Muscle layer of colon (tissue), 2 donors: ENCODE results near the gene HPCA.
A peak's percentile ranks its signal among the peaks of the same experiment; 100 is the strongest.

Source experiments
- H3K27ac ChIP-seq: one replicate; pipeline ENCODE4 v1.7.0; 2013; ENCODE audit warnings: low read depth, mild to moderate bottlenecking, low read length, moderate library complexity
- H3K27me3 ChIP-seq, 2 donors: one replicate each; pipeline ENCODE4 v1.7.0; 2013; ENCODE audit warnings: low read length in 2 of 2, mild to moderate bottlenecking in 2 of 2; ENCODE audit not compliant: insufficient read depth in 2 of 2, control insufficient read depth in 1 of 2
- H3K36me3 ChIP-seq: one replicate; pipeline ENCODE4 v1.7.0; 2013; ENCODE audit warnings: mild to moderate bottlenecking, low read length; ENCODE audit not compliant: insufficient read depth
- H3K4me1 ChIP-seq: one replicate; pipeline ENCODE4 v1.7.0; 2013; ENCODE audit warnings: mild to moderate bottlenecking, low read length; ENCODE audit not compliant: insufficient read depth
- H3K4me3 ChIP-seq, 2 donors: one replicate each; pipeline ENCODE4 v1.7.0; 2013; ENCODE audit warnings: low read length in 2 of 2, low read depth in 1 of 2, mild to moderate bottlenecking in 1 of 2, moderate library complexity in 1 of 2
- H3K9ac ChIP-seq: one replicate; pipeline ENCODE4 v1.7.0; 2013; ENCODE audit warnings: low read length
- H3K9me3 ChIP-seq: one replicate; pipeline ENCODE4 v1.7.0; 2013; ENCODE audit warnings: mild to moderate bottlenecking, low read length
- donor health status: abdominal sarcoma.
- donor health status: Adenocarcinoma of cecum.

The HPCA gene

DNA sequence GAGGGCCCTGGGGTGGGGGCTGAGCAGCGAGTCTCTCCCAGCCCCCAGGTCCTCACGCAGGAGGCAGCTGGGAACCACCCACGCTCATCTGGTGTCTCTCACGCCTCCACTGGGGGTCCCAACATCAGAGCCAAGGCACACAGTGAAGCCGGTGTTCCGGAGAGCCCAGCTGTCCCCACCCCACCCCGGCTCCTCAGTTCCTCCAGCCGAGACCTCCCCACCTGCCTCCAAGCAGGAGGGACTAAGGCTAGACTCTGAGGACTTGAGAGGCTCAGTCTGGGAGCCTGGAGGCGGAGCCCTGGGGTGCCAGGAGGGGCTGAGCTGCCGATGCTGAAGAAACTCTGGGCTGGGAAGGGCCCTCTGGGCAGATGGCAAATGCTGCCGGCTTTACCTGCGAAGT, 1.6 kb upstream of the HPCA start:
- Histone ChIP-seq H3K4me1 (no peaks in the 10 kb centered on the region), H3K36me3 (no peaks in the 10 kb centered on the region)

DNA sequence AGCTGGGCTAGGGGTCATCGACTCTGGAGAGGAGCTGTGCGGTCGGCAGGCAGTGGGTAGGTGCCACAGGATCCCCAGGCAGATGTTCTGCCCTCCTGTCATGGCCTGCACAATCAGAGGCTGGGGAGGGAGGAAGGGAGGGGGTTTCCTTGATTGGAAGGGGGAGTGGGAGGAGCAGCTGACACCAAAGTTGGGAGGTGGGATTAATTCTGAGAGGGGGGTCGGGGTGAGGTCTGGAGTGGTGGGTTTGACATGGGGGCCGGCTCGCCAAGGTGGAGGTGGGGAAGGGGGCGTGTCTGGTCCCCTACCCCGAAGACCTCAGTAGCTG, 651 bp upstream of the HPCA start:
- no peaks in the 10 kb centered on the region for H3K9me3 ChIP-seq
- H3K4me3 ChIP-seq = no peak overlapping the region
- H3K36me3 ChIP-seq = no peaks in the 10 kb centered on the region
- H3K4me1 ChIP-seq = no peaks in the 10 kb centered on the region
- no peak overlapping the region for H3K27ac ChIP-seq
- H3K9ac ChIP-seq = no peak overlapping the region
- H3K27me3 ChIP-seq = peaks cover 24 to 51% of the 10 kb centered on the region in 2 donors

More for the DNA sequence above, 1.6 kb upstream of the HPCA start:
- H3K27me3 ChIP-seq = peaks cover 22 to 51% of the 10 kb centered on the region in 2 donors
- no peak overlapping the region for H3K27ac ChIP-seq
- no peak overlapping the region for H3K4me3 ChIP-seq
- H3K9me3 ChIP-seq = no peaks in the 10 kb centered on the region
- H3K9ac ChIP-seq = no peak overlapping the region

DNA sequence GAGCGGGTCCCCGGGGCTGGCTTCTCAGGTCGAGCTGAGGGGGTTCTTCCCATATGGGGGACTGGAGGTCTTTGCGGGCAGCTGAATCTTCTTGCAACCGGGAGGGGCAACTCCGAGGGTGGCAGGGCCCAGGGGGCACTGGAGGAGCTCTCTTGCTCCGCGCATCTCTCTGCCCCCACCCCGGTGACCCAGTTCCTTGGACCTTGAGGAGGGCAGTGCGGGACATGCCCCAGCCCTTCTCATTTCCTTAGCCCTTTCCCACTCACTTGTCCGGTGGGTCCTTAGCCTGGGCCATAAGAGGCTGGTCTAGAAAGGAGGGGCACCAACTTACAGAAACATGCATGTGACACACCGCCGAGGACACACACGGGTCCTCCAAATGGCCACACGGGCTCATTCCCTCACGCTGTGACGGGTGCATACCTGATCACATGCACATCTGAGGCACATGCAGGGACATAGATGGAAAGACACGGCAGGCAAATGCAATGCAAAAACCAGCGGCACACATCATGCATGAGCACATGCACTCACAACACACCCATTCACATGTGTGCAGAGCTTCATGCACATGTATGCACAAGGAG, 630 bp downstream of the HPCA start:
- Histone ChIP-seq H3K36me3 (no peaks in the 10 kb centered on the region), H3K27me3 (peaks cover 32 to 59% of the 10 kb centered on the region in 2 donors), H3K9ac (no peak overlapping the region), H3K9me3 (no peaks in the 10 kb centered on the region), H3K4me1 (no peaks in the 10 kb centered on the region), H3K27ac (no peak overlapping the region), H3K4me3 (no peak overlapping the region)

DNA sequence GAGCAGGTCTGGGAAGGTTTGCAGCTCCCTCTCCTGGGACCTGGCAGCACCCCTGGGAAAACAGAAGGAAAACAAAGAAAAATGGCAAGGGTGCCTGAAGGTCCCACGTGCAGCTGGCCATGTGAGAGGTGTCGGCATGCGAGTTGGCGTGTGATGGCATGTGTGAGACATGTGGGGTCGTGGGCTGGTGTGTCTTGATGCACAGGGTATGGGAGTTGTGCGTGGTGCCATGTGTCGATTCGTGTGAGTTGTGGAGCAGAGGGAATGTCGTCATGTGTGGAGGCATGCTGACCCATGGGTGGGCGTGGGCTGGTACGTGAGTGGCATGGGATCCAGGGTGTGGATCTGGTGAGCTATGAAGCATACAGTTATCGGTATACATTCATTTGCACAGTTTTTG, 1.3 kb downstream of the HPCA start:
- Histone ChIP-seq H3K4me1 (no peaks in the 10 kb centered on the region), H3K9me3 (no peaks in the 10 kb centered on the region), H3K9ac (no peak overlapping the region), H3K27ac (no peak overlapping the region), H3K36me3 (no peaks in the 10 kb centered on the region), H3K4me3 (no peak overlapping the region), H3K27me3 (peaks cover 39 to 61% of the 10 kb centered on the region in 2 donors)

DNA sequence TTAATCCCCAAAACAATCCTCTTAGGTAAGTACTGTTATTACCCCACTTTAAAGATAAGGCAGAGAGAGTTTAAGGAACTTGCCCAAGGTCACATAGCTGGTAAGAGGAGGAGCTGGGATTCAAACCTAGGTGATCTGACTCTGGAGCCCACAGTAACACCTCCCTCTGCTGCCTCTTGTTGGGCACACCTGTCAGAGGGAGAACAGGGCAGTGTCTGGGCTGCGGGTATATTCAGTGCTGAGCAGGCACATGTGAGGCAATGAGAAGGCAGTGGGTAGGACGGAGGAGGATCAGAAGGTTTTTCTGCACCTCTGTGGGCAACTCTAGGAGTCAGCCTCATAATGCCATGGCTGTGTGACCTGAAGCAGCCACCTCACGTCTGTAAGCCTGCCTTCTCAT, 1.8 kb downstream of the HPCA start:
- no peak overlapping the region for H3K27ac ChIP-seq
- H3K27me3 ChIP-seq = peaks cover 41 to 65% of the 10 kb centered on the region in 2 donors
- no peak overlapping the region for H3K4me3 ChIP-seq
- H3K36me3 ChIP-seq = no peaks in the 10 kb centered on the region
- H3K4me1 ChIP-seq = no peaks in the 10 kb centered on the region
- no peak overlapping the region for H3K9ac ChIP-seq
- H3K9me3 ChIP-seq = no peaks in the 10 kb centered on the region

DNA sequence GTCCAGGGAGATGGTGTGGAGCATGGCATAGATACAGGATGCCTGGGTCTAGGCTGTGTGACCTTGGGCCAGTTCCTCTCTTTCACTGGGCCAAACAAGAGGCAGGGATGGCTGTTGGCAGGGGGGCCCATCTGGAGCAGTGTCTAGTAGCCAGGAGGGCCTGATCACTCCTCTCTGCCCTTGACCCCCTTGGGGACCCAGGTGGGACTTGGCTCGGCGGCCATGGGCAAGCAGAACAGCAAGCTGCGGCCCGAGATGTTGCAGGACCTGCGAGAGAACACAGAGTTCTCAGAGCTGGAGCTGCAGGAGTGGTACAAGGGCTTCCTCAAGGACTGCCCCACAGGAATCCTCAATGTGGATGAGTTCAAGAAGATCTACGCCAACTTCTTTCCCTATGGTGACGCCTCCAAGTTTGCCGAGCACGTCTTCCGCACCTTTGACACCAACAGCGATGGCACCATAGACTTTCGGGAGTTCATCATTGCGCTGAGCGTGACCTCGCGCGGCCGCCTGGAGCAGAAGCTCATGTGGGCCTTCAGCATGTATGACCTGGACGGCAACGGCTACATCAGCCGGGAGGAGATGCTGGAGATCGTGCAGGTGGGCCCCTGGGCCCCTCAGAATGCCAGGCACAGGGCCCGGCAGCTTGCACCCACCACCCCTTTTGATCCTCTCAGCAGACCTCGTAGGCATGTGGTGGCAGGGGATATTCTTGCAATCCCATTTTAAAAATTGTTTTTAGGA, 2.6 kb downstream of the HPCA start:
- H3K36me3 ChIP-seq = no peaks in the 10 kb centered on the region
- no peak overlapping the region for H3K9ac ChIP-seq
- no peaks in the 10 kb centered on the region for H3K4me1 ChIP-seq
- H3K27me3 ChIP-seq = peaks cover 41 to 67% of the 10 kb centered on the region in 2 donors
- no peaks in the 10 kb centered on the region for H3K9me3 ChIP-seq
- no peak overlapping the region for H3K4me3 ChIP-seq
- H3K27ac ChIP-seq = no peak overlapping the region

DNA sequence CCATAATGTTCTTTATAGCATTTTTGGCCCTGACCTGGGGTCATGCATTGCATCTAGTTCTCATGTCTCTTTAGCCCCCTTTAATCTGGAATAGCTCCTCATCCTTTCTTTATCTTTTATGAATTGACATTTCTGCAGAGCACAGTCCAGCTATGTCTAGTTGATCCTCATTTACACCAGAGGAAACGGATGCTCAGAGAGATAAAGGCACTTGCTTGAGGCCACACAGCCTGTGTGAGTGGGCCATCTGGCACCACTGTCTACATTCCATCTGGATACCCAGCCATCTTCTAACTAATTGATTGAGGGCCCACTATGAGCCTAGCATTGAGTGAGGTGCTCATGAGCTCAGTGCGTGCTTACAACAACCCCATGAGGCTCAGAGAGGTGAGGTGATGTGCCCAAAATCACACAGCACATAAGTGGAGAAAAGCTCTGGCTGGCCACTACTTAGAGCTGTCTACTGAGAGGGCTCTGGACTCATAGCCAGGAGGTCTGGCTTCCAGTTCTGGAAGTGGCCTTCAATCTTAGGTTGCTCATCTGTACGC, 3.5 kb downstream of the HPCA start:
- Histone ChIP-seq H3K9ac (no peak overlapping the region), H3K4me3 (no peak overlapping the region), H3K36me3 (no peaks in the 10 kb centered on the region), H3K9me3 (no peaks in the 10 kb centered on the region), H3K27ac (no peak overlapping the region), H3K4me1 (no peaks in the 10 kb centered on the region), H3K27me3 (peaks cover 40 to 62% of the 10 kb centered on the region in 2 donors)

DNA sequence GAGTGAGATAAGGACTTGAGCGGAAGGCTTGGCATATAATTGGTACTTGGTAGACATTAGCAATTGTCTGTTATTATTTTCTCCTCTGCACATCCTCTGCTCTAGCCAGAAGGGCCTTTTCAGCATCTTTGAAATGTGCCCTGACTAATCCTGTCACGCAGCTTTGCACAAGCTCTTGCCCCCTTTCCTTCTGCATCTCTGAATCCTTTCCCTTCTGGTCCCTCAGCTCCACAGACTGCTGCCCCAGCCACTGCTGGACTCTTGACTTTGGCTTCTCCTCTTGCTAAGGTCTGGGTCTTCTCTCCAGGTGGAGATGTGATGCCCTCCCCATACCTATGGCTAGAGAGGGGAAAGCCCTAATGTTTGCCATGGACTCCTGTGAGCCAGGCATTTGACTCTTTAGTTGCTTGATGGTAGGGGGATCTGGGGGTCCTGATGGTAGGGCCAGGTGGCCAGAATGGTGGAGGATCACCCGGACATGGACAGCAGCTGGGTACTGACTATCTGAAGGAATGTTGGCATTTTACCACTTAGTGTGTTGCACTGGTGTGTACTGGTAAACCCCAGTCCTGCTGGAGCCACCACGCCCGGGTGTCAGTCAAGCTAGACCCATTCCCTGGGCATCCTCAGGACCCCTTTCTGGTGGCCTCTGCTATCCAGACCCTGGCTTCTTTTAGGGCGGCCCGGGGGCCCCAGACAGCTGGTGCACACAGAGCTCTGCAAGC, 4.4 kb downstream of the HPCA start:
- no peak overlapping the region for H3K27ac ChIP-seq
- no peaks in the 10 kb centered on the region for H3K9me3 ChIP-seq
- H3K27me3 ChIP-seq = peaks cover 36 to 53% of the 10 kb centered on the region in 2 donors
- no peaks in the 10 kb centered on the region for H3K4me1 ChIP-seq
- no peaks in the 10 kb centered on the region for H3K36me3 ChIP-seq
- H3K4me3 ChIP-seq = no peak overlapping the region
- H3K9ac ChIP-seq = no peak overlapping the region

DNA sequence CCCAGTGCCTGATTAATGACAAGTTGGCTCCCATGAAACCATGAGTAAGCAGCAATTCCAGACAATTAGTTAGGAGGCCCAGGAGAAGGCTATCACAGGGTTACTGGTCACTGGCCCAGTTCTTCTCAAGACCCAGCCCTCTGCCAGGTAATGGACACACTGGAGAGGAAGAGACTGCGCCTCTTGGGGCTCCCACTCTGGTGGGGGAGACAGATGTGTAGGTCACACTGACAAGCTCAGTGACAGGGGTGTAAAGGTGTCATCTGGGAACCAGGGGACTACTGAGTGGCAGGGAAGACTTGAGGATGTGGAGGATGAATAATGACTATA, 4.9 kb downstream of the HPCA start:
- no peak overlapping the region for H3K27ac ChIP-seq
- H3K9me3 ChIP-seq = no peaks in the 10 kb centered on the region
- no peak overlapping the region for H3K9ac ChIP-seq
- peaks cover 36 to 48% of the 10 kb centered on the region in 2 donors for H3K27me3 ChIP-seq
- no peak overlapping the region for H3K4me3 ChIP-seq
- H3K4me1 ChIP-seq = no peaks in the 10 kb centered on the region
- no peaks in the 10 kb centered on the region for H3K36me3 ChIP-seq

DNA sequence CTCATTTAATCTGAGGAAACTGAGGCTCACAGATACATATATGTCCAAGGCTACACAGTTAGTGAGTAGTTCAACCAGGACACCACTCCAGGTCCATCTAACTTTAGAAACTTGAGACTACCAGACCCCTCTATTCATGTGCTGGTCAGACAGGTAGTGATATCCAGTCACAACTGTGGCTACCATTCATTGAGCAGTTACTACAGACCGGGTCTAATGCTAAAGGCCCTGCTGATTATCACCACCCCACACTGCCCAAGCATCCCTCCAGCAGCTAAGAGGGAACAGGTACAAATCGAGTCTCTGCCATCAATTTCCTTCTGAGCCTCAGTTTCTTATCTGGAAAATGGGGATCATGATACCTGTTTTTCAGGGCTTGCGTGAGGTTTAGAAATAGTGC, 5.3 kb downstream of the HPCA start:
- no peak overlapping the region for H3K27ac ChIP-seq
- H3K4me3 ChIP-seq = no peak overlapping the region
- H3K36me3 ChIP-seq = no peaks in the 10 kb centered on the region
- no peaks in the 10 kb centered on the region for H3K9me3 ChIP-seq
- H3K4me1 ChIP-seq = no peaks in the 10 kb centered on the region
- no peak overlapping the region for H3K9ac ChIP-seq
- peaks cover 36 to 43% of the 10 kb centered on the region in 2 donors for H3K27me3 ChIP-seq

DNA sequence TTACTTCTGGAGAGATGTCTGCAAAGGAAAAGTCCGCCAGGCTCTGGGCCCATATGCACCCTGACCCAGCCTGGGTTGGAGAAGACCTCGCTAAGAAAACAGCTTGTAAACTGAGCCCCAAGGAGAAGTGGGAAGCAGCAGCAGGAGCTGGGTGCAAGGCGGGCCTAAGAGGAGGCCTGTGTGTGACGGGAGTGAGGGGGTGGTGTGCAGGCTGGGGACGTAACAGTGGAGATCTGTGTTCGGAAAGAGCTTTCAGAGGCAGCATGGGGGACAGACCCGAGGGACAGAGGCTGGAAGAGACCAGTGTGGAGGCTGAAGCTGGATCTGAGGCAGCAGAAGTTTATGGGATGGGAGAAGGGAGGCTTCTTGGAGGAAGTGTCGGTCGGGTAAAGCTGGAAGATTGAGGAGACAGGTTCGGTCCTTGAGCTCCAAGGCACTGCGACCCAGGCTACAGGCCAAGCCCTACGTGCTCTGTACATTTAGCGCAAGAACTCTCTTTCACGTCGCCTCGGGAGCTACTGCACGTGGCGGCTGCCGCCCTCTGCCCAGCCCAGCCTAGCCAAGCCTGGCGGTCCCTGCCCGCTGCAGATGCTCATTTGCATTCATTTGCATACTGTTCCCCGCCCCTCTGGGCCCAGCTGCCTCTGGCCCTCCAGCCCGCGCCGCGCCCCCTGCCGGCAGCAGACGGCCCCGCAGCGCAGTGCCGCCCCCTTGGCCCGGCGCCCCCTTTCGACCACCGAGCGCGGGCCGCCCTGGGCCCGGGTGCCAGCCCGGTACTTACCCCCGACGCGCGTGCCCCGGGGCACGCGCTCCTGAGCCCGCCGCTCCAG, 6.3 kb downstream of the HPCA start:
- no peaks in the 10 kb centered on the region for H3K36me3 ChIP-seq
- no peak overlapping the region for H3K27ac ChIP-seq
- H3K9me3 ChIP-seq = no peaks in the 10 kb centered on the region
- no peak overlapping the region for H3K9ac ChIP-seq
- no peaks in the 10 kb centered on the region for H3K4me1 ChIP-seq
- peaks cover 26 to 34% of the 10 kb centered on the region in 2 donors for H3K27me3 ChIP-seq
- H3K4me3 ChIP-seq = peak overlapping the region; percentile 29 to 35
